H1 (cell line): ENCODE measurements around the gene OR10H1. TPM values are rescaled to one million over a fixed set of nuclear protein-coding genes. Genes with fewer than 3 reads are reported as not detected.

ENCODE experiments used
- CTCF ChIA-PET: fragments of 300-600 bp; sonication (Branson Sonifier 250); formaldehyde crosslinking; loops from one replicate; lab custom pipeline; 2021; ENCODE audit not compliant: partially characterized antibody; lab: Charles Lee
- POLR2A ChIA-PET: fragments of 300-600 bp; sonication (Branson Sonifier 250); formaldehyde crosslinking; loops from one replicate; lab custom pipeline; 2021; ENCODE audit warnings: inconsistent platforms; ENCODE audit not compliant: partially characterized antibody; lab: Charles Lee
- DNase-seq, 2 experiments: peaks; one replicate each; pipeline versions ENCODE4 v3.0.0 to v3.0.0-alpha.2; 2010 to 2022; ENCODE audit warnings: low spot score in 2 of 2, low read depth in 1 of 2, mixed read lengths in 1 of 2
- FAIRE-seq: peaks from 2 replicates; lab custom pipeline; 2011; peaks lifted over from hg19 to GRCh38; lab: Jason Lieb, UNC
- H2AFZ ChIP-seq: 2 replicates; pipeline ENCODE4 v1.8.1; 2012; ENCODE audit warnings: low read length, inconsistent platforms
- H2AK5ac ChIP-seq: 2 replicates; pipeline ENCODE4 v1.6.1; 2013; ENCODE audit warnings: low read depth, low read length
- H2BK120ac ChIP-seq: replicated peaks from 2 replicates; pipeline ENCODE3; 2013; ENCODE audit warnings: low read depth, low read length, inconsistent platforms
- H2BK12ac ChIP-seq: 2 replicates; pipeline ENCODE4 v1.6.1; 2013; ENCODE audit warnings: low read depth, low read length
- H2BK15ac ChIP-seq: 2 replicates; pipeline ENCODE4 v1.6.1; 2013; ENCODE audit warnings: low read length
- H2BK20ac ChIP-seq: 2 replicates; pipeline ENCODE4 v1.6.1; 2013; ENCODE audit warnings: low read length
- H2BK5ac ChIP-seq: 2 replicates; pipeline ENCODE4 v1.6.1; 2013; ENCODE audit warnings: low read depth, low read length
- H3K14ac ChIP-seq: 2 replicates; pipeline ENCODE4 v1.6.1; 2013; ENCODE audit warnings: inconsistent platforms; ENCODE audit not compliant: insufficient read length
- H3K18ac ChIP-seq: 2 replicates; pipeline ENCODE4 v1.6.1; 2013; ENCODE audit warnings: low read length; ENCODE audit errors: extremely low read depth
- H3K23ac ChIP-seq: 2 replicates; pipeline ENCODE4 v1.6.1; 2013; ENCODE audit warnings: inconsistent platforms; ENCODE audit not compliant: insufficient read length
- H3K23me2 ChIP-seq: 2 replicates; pipeline ENCODE4 v1.6.1; 2013; ENCODE audit warnings: low read depth, low read length
- H3K27ac ChIP-seq: 2 replicates; pipeline ENCODE4 v1.6.1; 2011; ENCODE audit warnings: low read depth, low read length, inconsistent platforms
- H3K27me3 ChIP-seq, 4 experiments: replicated peaks in 1 of 4; 1 replicate in 1 of 4; 2 replicates in 3 of 4; pipeline versions ENCODE4 v1.6.1 to v1.8.1; 2011 to 2013; ENCODE audit warnings: low read length in 3 of 4, mild to moderate bottlenecking in 3 of 4, inconsistent platforms in 2 of 4, mixed read lengths in 2 of 4, moderate library complexity in 1 of 4; ENCODE audit not compliant: control insufficient read depth in 3 of 4, insufficient read depth in 3 of 4; ENCODE audit errors: extremely low read depth in 1 of 4
- H3K36me3 ChIP-seq, 4 experiments: 2 replicates each; pipeline versions ENCODE4 v1.6.1 to v1.8.1; 2011 to 2013; ENCODE audit warnings: mild to moderate bottlenecking in 4 of 4, low read length in 3 of 4, moderate library complexity in 2 of 4, control low read depth in 1 of 4, inconsistent platforms in 1 of 4; ENCODE audit not compliant: insufficient read depth in 4 of 4, control insufficient read depth in 2 of 4
- H3K4ac ChIP-seq: replicated peaks from 2 replicates; pipeline ENCODE3; 2013; ENCODE audit warnings: low read length, low read depth, mixed read lengths, inconsistent platforms; ENCODE audit not compliant: insufficient read length
- H3K4me1 ChIP-seq, 4 experiments: replicated peaks in 1 of 4; 1 replicate in 1 of 4; 2 replicates in 3 of 4; pipeline versions ENCODE4 v1.6.1 to v1.8.1; 2011 to 2013; ENCODE audit warnings: low read length in 3 of 4, inconsistent platforms in 2 of 4, mixed read lengths in 1 of 4; ENCODE audit not compliant: insufficient read depth in 4 of 4, control insufficient read depth in 3 of 4
- H3K4me2 ChIP-seq, 2 experiments: 2 replicates each; pipeline versions ENCODE4 v1.6.1 to v1.8.1; 2011 to 2013; ENCODE audit warnings: low read depth in 2 of 2, low read length in 2 of 2, control low read depth in 1 of 2, inconsistent platforms in 1 of 2, mild to moderate bottlenecking in 1 of 2; ENCODE audit not compliant: insufficient read depth in 1 of 2
- H3K4me3 ChIP-seq, 4 experiments: fragments of 200-600, 300-600 bp in 1 of 4; sonication (generic), shearing (Covaris generic), sonication (Bioruptor Twin) in 1 of 4; 2 replicates each; pipeline versions ENCODE4 v1.5.1 to v1.8.1; 2011 to 2016; ENCODE audit warnings: low read length in 4 of 4, low read depth in 3 of 4, control low read depth in 2 of 4, inconsistent platforms in 2 of 4, mild to moderate bottlenecking in 2 of 4, mixed read lengths in 1 of 4, moderate library complexity in 1 of 4; ENCODE audit not compliant: insufficient read depth in 2 of 4; ENCODE audit errors: extremely low read depth in 1 of 4
- H3K56ac ChIP-seq: replicated peaks from 2 replicates; pipeline ENCODE3; 2013; ENCODE audit warnings: low read depth, mild to moderate bottlenecking, mixed read lengths, low read length, inconsistent platforms; ENCODE audit not compliant: insufficient read length
- H3K79me1 ChIP-seq: 2 replicates; pipeline ENCODE4 v1.6.1; 2013; ENCODE audit warnings: low read depth, low read length, control low read depth
- H3K79me2 ChIP-seq, 2 experiments: 2 replicates each; pipeline versions ENCODE4 v1.6.1 to v1.8.1; 2012 to 2013; ENCODE audit warnings: low read length in 2 of 2, mild to moderate bottlenecking in 2 of 2, inconsistent platforms in 1 of 2; ENCODE audit not compliant: insufficient read depth in 2 of 2, control insufficient read depth in 1 of 2
- H3K9ac ChIP-seq, 4 experiments: replicated peaks in 1 of 4; 1 replicate in 1 of 4; 2 replicates in 3 of 4; pipeline versions ENCODE4 v1.6.1 to v1.8.1; 2011 to 2013; ENCODE audit warnings: low read depth in 3 of 4, low read length in 3 of 4, control low read depth in 2 of 4, mild to moderate bottlenecking in 2 of 4, moderate library complexity in 2 of 4, inconsistent platforms in 1 of 4; ENCODE audit errors: extremely low read depth in 1 of 4
- H3K9me3 ChIP-seq, 2 experiments: 2 replicates each; pipeline versions ENCODE4 v1.6.1 to v1.8.1; 2012 to 2013; ENCODE audit warnings: mild to moderate bottlenecking in 2 of 2, moderate library complexity in 2 of 2, control low read depth in 1 of 2, inconsistent platforms in 1 of 2, low read depth in 1 of 2, low read length in 1 of 2, mixed read lengths in 1 of 2; ENCODE audit not compliant: insufficient read depth in 2 of 2
- H4K20me1 ChIP-seq, 2 experiments: replicated peaks in 1 of 2; 2 replicates each; pipeline versions ENCODE3 to v1.8.1; 2011 to 2013; ENCODE audit warnings: inconsistent platforms in 2 of 2, low read length in 2 of 2, mild to moderate bottlenecking in 1 of 2; ENCODE audit not compliant: insufficient read depth in 2 of 2, control insufficient read depth in 1 of 2
- H4K5ac ChIP-seq: 2 replicates; pipeline ENCODE4 v1.6.1; 2013; ENCODE audit warnings: low read length, low read depth, mixed read lengths, inconsistent platforms; ENCODE audit not compliant: insufficient read length
- H4K8ac ChIP-seq: 2 replicates; pipeline ENCODE4 v1.8.0; 2013; ENCODE audit warnings: mild to moderate bottlenecking, moderate library complexity, low read length, inconsistent platforms; ENCODE audit not compliant: insufficient read depth; ENCODE audit errors: extremely low read depth
- H4K91ac ChIP-seq: replicated peaks from 2 replicates; pipeline ENCODE3; 2013; ENCODE audit warnings: low read length, mixed read lengths, inconsistent platforms; ENCODE audit not compliant: insufficient read length
- CBX8 ChIP-seq: fragments of 300-800, 300-1000 bp; sonication (generic); IDR thresholded peaks from 2 replicates; pipeline ENCODE4 v1.7.1; 2016; ENCODE audit warnings: low read depth, low read length, borderline replicate concordance
- CTBP2 ChIP-seq: IDR thresholded peaks from 2 replicates; pipeline ENCODE4 v1.7.0; 2011; ENCODE audit warnings: borderline replicate concordance, mild to moderate bottlenecking, moderate library complexity, mixed read lengths, low read length; ENCODE audit not compliant: insufficient read depth, insufficient read length
- HDAC6 ChIP-seq: IDR thresholded peaks from one replicate; pipeline ENCODE4 v1.7.1; 2012; ENCODE audit warnings: low read depth, mild to moderate bottlenecking, inconsistent platforms, low read length, moderate library complexity
- NANOG ChIP-seq: IDR thresholded peaks from 2 replicates; pipeline ENCODE4 v1.6.1; 2011; ENCODE audit warnings: low read length, low read depth, mild to moderate bottlenecking, inconsistent platforms; ENCODE audit not compliant: insufficient read depth, poor library complexity, severe bottlenecking
- NRF1 ChIP-seq: IDR thresholded peaks from 2 replicates; pipeline ENCODE4 v1.6.1; 2011; ENCODE audit warnings: mild to moderate bottlenecking, low read depth, low read length, improper control_type of control experiment
- POU5F1 ChIP-seq: IDR thresholded peaks from 2 replicates; pipeline ENCODE4 v1.6.1; 2011; ENCODE audit warnings: low read depth, mild to moderate bottlenecking, low read length, moderate library complexity
- RAD21 ChIP-seq, 2 experiments: IDR thresholded peaks in 1 of 2; conservative IDR thresholded peaks in 1 of 2; 2 replicates each; pipeline ENCODE4 v1.6.1; 2011; ENCODE audit warnings: low read depth in 2 of 2, low read length in 2 of 2, improper control_type of control experiment in 1 of 2, inconsistent platforms in 1 of 2, mild to moderate bottlenecking in 1 of 2, moderate library complexity in 1 of 2
- SAP30 ChIP-seq: fragments of 300-600 bp; sonication (generic); IDR thresholded peaks from 2 replicates; pipeline ENCODE4 v1.7.1; 2012; ENCODE audit warnings: low read length, moderate library complexity, mild to moderate bottlenecking, inconsistent platforms; ENCODE audit not compliant: insufficient read depth, insufficient replicate concordance
- WGBS, 2 experiments: shearing (Covaris generic) in 1 of 2; methylation state at CpG; one replicate each; pipeline versions ENCODE4 v1.1.6 to v1.1.7; 2013 to 2015; ENCODE audit warnings: low lambda C conversion rate in 2 of 2, mixed read lengths in 2 of 2, inconsistent platforms in 1 of 2, low coverage in 1 of 2, missing lambda C conversion rate in 1 of 2; ENCODE audit not compliant: insufficient replicate concordance in 2 of 2, insufficient coverage in 1 of 2, insufficient read length in 1 of 2; ENCODE audit errors: extremely low coverage in 1 of 2, missing lambda C conversion rate in 1 of 2; 5-methylcytosine and 5-hydroxymethylcytosine counted together
- polyA plus RNA-seq, 7 experiments: library from polyadenylated mRNA; depleted of rRNA in 3 of 7; stranded (reverse) in 5 of 7; unstranded in 2 of 7; fragments of >200 nt in 5 of 7; fragments of 200-250 nt in 2 of 7; gene quantifications; 1 replicate in 5 of 7; 2 replicates in 1 of 7; 4 replicates in 1 of 7; pipeline versions ENCODE4 v1.2.1 to v1.2.3, GENCODE V29; 2011 to 2013; ENCODE audit warnings: missing spikeins in 2 of 7, mixed read lengths in 2 of 7
- total RNA-seq: library from RNA; stranded (reverse); fragmentation: NEBNext Ultra II Directional; extraction: Animal tissue kit (Norgen Biotek cat#: 25700); gene quantifications from 2 replicates; pipeline ENCODE4 v1.2.1, GENCODE V29; 2021
- TF ChIP-seq, protein P1 (sequence below): IDR thresholded peaks from 2 replicates; pipeline ENCODE4 v1.6.1; 2012; ENCODE audit warnings: inconsistent platforms
- TF ChIP-seq, protein P2 (sequence below): IDR thresholded peaks from 2 replicates; pipeline ENCODE4 v1.6.1; 2011; ENCODE audit warnings: low read length, improper control_type of control experiment

Gene OR10H1
- total and polyA plus RNA-seq, 2 of the 8 experiments (the other 6 are each of a cell fraction or from before 2014, with no cell fraction given) = not detected

DNA sequence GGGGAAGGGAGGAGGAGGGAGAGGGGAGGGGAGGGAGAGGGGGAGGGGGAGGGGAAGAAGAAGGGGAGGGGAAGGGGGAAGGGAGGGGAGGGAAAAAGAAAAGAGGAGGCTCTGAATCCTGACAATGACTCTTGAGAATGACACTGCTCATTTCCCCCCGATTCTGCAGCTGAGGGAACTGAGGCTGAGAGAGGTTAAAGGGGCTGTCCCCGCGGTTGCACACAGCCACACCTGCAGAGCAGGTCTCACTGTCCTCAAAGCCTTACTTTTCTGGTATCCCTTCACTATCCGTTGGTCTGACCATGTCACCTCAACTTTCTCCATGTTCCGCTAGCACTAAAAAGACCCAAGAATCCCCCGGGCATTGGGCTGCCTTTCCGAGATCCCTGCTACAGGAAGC lies 47.0 kb upstream of the OR10H1 start:
- Histone ChIP-seq H3K56ac (no peak overlapping the region), H2BK20ac (no peak overlapping the region), H2BK12ac (no peak overlapping the region), H3K14ac (no peak overlapping the region), H3K79me2 (no peaks in the 10 kb centered on the region), H3K27ac (no peak overlapping the region), H3K36me3 (no peaks in the 10 kb centered on the region), H3K4me3 (no peak overlapping the region), H3K9ac (no peak overlapping the region), H4K91ac (no peak overlapping the region), H3K9me3 (peaks cover 40 to 82% of the 10 kb centered on the region in 2 experiments), H4K20me1 (no peaks in the 10 kb centered on the region), H3K23ac (no peak overlapping the region), H2AFZ (no peak overlapping the region), H3K18ac (no peak overlapping the region), H4K8ac (no peak overlapping the region), H4K5ac (no peak overlapping the region), H3K4ac (no peak overlapping the region), H2BK5ac (no peak overlapping the region), H2AK5ac (no peak overlapping the region), H2BK120ac (no peak overlapping the region), H2BK15ac (no peak overlapping the region), H3K4me2 (no peak overlapping the region), H3K4me1 (no peaks in the 10 kb centered on the region), H3K23me2 (no peaks in the 10 kb centered on the region), H3K79me1 (no peaks in the 10 kb centered on the region), H3K27me3 (no peaks in the 10 kb centered on the region)
- DNase-seq (no peak), FAIRE-seq (no peak)
- 75% methylated on average over 5 of the region's 7 CpGs; no CpG with 5 or more reads in 1 of the 2 experiments for WGBS, 2 experiments
- ChIA-PET CTCF (no interaction called here), POLR2A (no interaction called here)
- TF ChIP-seq RAD21 (IDR thresholded peaks at IDR 0.05 in 1 of 2, conservative IDR thresholded peaks at IDR 0.05 in 1 of 2; ENCODE audit: low read depth in 2 of 2, low read length in 2 of 2) (no peak), CBX8 (no peak), SAP30 (no peak), NRF1 (no peak), POU5F1 (no peak), NANOG (no peak), CTBP2 (no peak), HDAC6 (no peak)
- TF ChIP-seq, protein P1, sequence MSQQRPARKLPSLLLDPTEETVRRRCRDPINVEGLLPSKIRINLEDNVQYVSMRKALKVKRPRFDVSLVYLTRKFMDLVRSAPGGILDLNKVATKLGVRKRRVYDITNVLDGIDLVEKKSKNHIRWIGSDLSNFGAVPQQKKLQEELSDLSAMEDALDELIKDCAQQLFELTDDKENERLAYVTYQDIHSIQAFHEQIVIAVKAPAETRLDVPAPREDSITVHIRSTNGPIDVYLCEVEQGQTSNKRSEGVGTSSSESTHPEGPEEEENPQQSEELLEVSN = no peak
- TF ChIP-seq, protein P2, sequence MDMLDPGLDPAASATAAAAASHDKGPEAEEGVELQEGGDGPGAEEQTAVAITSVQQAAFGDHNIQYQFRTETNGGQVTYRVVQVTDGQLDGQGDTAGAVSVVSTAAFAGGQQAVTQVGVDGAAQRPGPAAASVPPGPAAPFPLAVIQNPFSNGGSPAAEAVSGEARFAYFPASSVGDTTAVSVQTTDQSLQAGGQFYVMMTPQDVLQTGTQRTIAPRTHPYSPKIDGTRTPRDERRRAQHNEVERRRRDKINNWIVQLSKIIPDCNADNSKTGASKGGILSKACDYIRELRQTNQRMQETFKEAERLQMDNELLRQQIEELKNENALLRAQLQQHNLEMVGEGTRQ = no peak
